Skin epidermis (tissue), 12 donors: ENCODE data around the gene SETBP1.
A peak's percentile ranks its signal among the peaks of the same experiment; 100 is the strongest.

Experiments
- H3K27ac ChIP-seq, 21 experiments: fragments of 200-600 bp; sonication (generic) in 11 of 21; one replicate each; pipeline ENCODE4 v1.5.0; 2020; ENCODE audit warnings: mild to moderate bottlenecking in 3 of 21, inconsistent platforms in 2 of 21, moderate library complexity in 2 of 21
- H3K4me3 ChIP-seq, 7 experiments: fragments of 200-600 bp; sonication (generic) in 2 of 7; one replicate each; pipeline ENCODE4 v1.5.0; 2020; ENCODE audit warnings: inconsistent platforms in 2 of 7, mild to moderate bottlenecking in 2 of 7, moderate library complexity in 1 of 7

Gene SETBP1

GRCh38 chr18:44724105-44724778 lies 43.6 kb downstream of the SETBP1 start:
- Histone ChIP-seq H3K4me3 (no peak overlapping the region), H3K27ac (peak overlapping the region in 14 of 21 experiments; percentile 37 to 87 (median 68))

DNA sequence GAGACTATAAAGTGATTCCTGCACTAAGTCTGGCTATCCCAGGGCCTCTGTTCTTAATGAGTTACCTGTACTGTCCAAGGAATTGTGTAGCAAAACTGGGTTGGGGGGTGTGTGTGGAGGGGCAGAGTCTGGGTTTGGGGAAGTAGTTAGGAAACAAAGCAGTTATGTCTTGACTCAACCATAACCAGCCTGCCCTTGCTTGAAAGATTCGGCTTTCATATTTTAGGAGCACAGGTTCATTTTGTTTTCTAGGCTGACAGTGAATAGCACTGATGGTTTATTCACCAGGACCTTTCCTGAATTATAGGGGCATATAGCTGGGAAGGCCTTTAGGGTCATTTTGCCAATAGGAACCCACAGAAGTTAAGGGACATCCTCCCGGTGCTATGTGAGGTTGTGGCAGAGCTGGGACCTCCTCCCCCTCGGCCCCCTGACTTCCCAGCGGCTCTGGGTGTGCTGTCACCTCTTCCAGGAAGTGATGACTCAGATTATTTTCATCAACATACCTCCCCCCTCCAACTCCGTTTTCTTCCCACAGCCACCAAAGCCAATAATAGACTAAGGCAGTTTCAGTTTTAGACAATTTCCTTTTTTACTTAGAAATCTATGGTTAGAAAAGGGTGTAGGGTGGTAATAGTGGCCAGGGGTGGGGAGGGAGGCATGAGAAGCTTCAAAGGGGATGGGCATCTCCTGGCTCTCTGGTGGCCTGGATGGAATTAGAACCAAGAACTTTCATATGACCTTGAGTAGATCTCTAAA lies 44.8 kb downstream of the SETBP1 start:
- Histone ChIP-seq H3K4me3 (no peak overlapping the region), H3K27ac (peak overlapping the region in 17 of 21 experiments; percentile 34 to 87 (median 68))

DNA sequence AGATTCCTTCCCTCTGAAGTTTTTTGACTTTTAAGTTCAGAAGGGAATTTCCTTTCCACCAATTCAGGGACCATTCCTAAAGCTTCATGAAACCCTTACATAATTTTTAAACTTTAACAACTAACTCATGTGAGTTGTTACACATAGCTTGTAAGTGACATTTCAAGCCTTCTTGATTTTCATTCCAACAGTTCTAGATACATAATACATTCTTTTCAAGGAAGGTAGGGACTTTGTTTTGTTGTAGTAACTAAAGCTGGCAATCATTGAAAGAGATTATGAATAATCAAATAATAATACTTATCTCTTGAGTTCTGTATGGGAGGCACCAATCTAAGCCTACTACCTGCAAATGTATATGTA lies 45.4 kb downstream of the SETBP1 start:
- peak overlapping the region in 17 of 21 experiments; percentile 34 to 87 (median 68) for H3K27ac ChIP-seq

DNA sequence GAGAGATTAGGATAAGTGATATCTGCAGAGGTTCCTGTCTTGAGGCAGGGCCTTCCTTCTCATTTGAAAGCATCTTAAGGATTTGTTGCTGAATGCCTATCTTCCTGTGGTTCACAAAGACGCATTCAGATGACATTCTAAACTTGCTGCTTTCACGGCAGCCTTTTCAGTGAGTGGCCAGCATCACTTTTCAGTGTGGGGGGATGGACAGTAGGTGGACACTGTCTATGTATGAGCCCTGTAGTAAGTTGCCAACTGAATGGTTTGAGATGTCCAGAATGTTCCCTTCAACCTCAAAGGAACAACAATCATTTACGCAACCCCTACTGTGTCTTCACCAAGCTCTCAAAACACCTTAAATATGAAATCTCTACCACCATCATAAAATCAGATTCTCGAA lies 46.6 kb downstream of the SETBP1 start:
- H3K27ac ChIP-seq, result peak overlapping the region in 6 of 21 experiments; percentile 9 to 83 (median 74)
- H3K4me3 ChIP-seq, result no peak overlapping the region

More for the DNA sequence above, 45.4 kb downstream of the SETBP1 start:
- H3K4me3 ChIP-seq, result no peak overlapping the region

DNA sequence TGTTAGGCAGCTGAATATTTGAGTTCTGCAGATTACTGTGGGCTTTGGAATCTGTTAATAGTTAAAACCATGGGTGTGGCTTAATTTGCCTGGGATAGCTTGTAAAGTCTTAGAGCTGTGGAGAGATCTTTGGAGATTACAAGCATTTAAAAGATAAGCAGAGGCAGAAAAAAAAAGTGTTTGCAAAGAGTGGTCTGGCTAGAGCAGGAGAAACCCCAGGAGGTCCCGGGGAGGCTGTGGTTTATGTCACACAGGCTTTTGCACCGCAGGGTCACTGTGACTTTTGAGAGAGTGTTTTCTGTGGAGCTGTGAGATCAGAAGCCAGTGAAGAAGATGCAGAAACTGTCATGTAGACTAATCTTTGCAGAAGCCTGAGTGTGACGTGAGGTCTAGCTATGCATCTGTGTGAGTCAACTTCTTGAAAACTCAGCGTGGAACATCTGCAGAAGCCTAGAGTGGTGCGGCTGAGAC lies 49.0 kb downstream of the SETBP1 start:
- Histone ChIP-seq H3K4me3 (no peak overlapping the region), H3K27ac (peak overlapping the region in 3 of 21 experiments; percentile 2 to 26 (median 5))

DNA sequence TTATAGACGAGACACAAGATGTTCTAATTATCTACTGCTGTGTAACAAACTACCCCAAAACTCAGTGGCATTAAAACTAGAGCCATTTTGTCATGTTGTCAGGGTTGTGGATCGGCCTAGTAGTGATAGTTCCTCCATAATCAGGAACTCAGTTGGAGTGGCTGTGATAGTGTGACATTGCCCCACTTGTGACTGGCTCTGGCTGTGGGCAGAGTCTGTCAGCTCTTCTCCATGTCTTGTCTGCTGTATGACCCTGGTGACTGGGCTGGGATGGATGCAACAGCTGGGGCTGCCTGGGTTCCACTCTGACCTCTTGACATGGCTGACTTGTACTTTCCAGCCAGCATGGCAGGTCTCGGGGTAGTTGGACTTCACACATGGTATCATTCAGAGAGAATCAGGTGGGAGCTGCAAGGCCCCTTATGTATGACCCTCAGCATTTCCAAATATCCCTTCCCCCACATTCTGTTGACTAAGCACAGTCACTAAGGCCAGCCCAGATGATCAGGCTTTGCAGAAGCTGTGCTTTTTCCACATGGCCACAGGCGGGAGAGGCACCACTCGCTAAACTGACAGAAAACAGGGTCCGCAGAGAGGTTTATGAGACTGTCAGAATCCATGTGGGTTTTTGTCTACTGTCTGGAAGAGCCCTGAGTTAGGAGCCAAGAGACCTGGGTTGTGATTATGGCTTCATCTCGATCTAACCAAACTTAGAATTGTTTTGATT lies 50.3 kb downstream of the SETBP1 start:
- peak overlapping the region in 7 of 21 experiments; percentile 24 to 86 (median 54) for H3K27ac ChIP-seq

DNA sequence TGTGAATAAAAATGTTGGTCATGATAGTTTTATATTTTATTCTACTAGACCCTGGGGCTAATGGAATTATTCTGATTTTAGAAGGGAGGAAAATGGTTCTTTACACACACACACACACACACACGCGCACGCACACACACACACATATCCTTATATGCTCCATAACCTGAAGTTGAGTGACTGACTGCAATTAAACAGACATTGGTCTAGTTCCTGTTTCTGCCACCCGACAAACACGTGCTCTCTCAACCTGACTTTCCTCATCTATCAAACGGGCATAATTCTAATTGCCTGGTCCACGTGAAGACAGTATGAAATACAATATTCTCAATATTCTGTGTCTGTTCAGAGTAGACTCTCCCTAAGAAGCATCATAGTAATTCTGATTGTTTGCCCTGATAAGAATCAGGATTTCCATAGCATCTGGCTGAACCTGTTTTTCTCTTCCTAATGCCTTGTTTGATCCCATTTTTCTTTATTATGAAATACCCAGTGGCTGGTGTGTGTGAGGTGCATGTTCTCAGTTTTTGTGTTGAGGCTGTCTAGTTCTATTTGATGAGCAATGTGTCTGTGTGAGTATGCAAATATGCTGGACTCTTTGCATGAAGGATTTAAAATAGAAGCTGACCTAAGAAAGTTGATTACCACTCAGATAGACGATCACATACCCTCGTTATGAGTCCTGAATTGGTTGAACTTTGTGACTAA lies 51.0 kb downstream of the SETBP1 start:
- peak overlapping the region in 9 of 21 experiments; percentile 3 to 86 (median 58) for H3K27ac ChIP-seq
- no peak overlapping the region for H3K4me3 ChIP-seq

More for the DNA sequence above, 50.3 kb downstream of the SETBP1 start:
- no peak overlapping the region for H3K4me3 ChIP-seq

DNA sequence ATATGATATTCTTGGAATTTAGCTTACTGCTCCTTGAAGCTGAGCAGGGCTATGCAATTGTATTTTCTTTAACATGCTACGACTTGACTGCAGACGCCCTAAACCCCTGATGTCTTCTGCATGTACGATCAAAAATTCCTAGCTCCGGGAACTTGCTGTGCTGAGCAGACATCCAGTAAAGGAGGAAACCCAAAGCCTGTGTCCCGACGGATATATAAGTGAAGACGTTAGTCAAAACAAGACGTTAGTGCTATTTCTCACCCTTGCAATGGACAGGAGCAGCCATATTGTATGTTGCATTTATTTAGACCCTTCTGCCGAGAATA lies 51.5 kb downstream of the SETBP1 start:
- Histone ChIP-seq H3K27ac (peak overlapping the region in 16 of 21 experiments; percentile 3 to 86 (median 44)), H3K4me3 (no peak overlapping the region)

DNA sequence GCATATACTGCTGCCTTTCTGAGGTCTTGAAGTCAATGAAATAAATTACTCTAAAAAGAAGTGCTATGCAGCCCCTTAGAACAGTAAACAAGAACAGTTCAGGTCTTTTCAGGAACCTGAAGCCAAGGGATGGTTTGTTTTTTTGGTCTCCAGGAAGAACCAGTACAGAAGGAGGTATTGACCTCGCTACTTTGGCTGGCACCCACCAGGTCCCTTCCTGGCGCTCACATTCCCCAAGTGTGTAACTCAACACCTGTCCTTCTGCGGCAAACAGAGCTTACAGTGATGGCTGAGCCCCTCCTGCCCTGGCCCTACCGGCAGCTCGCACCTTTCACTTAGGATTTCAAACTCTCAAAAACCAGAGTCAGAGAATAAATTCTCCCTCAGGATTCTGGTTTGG lies 51.9 kb downstream of the SETBP1 start:
- no peak overlapping the region for H3K4me3 ChIP-seq
- H3K27ac ChIP-seq, result peak overlapping the region in 17 of 21 experiments; percentile 3 to 86 (median 43)

DNA sequence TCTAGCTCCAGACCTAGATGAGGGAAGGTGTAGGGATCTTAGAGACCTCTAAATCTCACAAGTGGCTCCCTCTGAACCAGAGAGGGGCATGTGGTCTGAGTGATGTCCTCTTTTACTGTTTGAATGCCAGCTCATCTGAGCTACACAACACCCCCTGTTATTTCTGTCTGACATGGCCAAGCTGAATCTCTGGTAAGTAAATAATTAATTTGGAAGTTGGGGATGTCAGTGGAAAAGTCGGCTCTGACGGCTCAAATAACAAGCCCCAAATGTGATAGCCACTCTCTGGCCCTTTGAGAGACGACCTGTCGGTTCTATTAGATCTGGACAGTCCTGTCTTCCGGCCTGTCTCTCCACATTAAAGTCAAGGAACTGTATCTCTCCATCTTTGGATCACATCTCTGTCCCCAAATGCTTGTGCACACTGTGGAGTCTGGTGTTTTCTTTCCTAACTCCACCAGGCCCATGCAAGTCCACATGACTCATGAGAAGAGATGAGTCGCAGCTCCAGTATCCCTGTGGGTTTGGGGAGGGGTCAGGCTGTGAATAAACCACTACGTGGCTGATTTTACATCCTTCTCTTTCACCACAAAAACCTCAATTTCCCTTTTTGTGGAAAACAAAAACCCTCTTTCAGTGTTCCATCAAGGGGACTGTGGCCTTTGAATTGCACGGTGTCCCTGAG lies 52.5 kb downstream of the SETBP1 start:
- Histone ChIP-seq H3K4me3 (no peak overlapping the region), H3K27ac (peak overlapping the region in 17 of 21 experiments; percentile 3 to 86 (median 36))

DNA sequence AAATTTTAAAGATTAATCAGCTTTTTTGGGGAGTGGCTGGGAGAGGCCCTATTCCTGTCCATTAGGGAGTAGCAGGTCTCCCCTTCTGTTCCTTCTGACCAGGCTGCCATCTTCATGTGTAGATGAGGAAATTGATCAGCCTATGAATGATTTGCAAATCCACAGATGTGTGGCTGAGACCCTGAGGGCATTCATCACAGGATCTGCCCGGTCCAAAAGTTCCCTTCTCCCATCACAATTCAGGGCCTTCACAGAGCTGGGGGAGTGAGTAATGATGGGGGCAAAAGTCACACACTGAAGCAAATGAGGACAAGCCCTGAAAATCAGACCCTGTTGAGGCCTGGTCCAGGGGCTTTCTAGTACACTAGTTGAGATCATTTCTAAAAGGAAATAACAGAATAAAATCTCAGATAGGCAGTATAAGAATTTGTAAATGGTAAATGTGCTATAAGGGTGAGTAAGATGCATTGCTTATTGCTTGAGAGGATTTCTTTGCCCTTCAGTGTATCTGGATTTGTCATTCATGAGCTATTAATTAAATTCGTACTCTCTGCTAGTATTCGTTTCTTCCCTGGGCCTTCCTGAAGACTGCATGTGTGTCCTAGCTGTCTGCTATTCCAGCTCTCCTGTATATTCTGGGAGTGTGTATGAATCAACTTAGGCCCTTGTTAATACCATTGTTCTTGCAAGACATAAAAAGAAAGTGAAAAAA lies 53.2 kb downstream of the SETBP1 start:
- Histone ChIP-seq H3K27ac (peak overlapping the region in 8 of 21 experiments; percentile 3 to 86 (median 16)), H3K4me3 (no peak overlapping the region)

- no peak overlapping the region for H3K27ac ChIP-seq
- H3K4me3 ChIP-seq, result no peak overlapping the region
These were observed 54.4 kb downstream of the SETBP1 start for GRCh38 chr18:44735096-44735495.

DNA sequence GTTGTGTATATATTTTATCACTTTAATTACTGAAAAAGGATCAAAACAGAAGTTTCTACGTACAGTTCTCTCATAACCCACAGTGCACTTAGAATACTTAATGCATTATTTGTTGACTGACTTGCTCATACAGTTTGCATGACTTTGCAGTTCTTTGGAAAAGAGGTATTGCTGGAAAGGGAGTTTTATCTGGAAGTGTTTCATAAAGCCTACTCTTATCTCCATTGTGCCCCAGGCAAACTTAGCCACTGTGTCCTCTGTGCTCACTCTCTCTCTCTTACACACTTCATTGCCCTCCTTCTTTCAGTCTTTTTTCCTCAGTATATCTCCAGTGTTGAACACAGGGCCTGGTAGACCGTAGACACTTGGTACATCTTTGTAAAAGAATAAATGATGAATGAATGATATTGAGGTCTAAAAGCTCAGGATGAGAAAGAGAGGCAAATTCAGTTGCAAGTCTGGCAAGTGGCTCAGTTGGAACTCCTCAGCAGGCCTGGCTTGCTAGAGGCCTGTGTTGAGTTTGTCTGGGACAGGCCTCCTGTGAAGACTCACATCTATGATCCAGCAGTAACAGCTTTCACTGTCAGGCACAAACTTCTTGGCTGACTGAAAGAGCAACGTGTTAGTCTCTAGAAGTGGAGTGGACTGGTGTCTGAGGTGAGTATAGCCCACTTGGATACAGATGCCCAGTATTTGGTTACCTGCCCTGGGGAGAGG lies 56.1 kb downstream of the SETBP1 start:
- Histone ChIP-seq H3K27ac (peak overlapping the region in 2 of 21 experiments; percentile 6 to 23), H3K4me3 (no peak overlapping the region)

DNA sequence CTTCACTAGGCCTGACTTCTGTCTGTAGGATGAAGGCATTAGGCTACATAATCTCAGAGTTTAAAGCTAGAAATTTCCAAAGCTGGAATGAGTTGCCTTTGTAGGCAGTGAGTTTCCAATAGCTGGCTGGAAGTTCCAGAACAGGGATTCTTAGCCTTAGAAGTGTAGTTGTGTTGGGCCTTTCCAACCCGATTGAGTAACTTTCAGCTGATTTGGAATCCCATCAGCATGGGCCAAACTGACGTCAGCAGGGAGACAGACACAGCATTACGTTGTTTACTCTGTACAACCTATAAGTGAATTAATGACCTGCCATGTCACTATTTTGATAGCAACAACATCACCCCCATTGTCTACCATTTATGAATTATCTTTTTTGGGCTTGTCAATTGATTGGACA lies 56.9 kb downstream of the SETBP1 start:
- Histone ChIP-seq H3K4me3 (no peak overlapping the region), H3K27ac (peak overlapping the region in 1 of 21 experiments; percentile 6)

DNA sequence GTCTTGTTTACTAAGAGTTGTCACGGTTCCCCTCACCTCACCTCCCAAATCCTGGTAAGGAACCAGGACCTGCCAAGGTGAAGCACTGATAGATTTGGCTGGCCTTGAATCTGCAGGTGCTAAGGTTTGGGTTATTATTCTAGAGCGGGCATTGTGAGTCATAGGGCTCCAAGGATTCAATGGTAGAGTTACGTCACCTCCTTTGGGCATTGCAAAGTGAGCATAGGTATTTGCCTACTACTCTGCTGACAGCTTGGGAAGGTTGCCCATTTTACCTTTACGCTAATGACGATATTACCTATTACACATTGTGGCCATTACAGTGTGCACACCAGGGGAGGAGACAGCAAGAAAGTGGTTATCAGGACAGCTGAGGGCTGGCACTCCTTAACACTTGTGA lies 59.3 kb downstream of the SETBP1 start:
- no peak overlapping the region for H3K27ac ChIP-seq

GRCh38 chr18:44741085-44741484 lies 60.4 kb downstream of the SETBP1 start:
- Histone ChIP-seq H3K4me3 (no peak overlapping the region), H3K27ac (peak overlapping the region in 1 of 21 experiments; percentile 28)

More for the DNA sequence above, 59.3 kb downstream of the SETBP1 start:
- no peak overlapping the region for H3K4me3 ChIP-seq

DNA sequence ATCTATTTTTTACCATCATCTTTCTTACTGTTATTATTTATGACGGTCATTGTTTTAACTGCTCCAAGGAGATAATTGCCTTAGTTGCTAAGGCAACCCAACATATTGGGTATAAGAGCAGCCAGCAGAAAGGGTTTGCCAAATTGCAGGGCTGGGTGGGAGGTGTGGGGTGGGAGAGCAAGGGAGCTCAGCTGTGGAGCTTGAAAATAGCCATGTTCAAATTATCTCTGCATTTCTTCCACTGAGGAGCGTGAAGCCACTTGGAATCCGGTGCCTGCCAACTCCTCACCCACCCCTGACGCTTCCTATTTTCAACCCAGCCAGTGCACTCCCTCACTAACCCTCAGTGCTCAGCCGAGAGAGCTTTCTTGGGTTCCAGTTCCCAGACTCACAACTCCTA lies 60.8 kb downstream of the SETBP1 start:
- Histone ChIP-seq H3K27ac (peak overlapping the region in 3 of 21 experiments; percentile 12 to 47 (median 36)), H3K4me3 (no peak overlapping the region)

DNA sequence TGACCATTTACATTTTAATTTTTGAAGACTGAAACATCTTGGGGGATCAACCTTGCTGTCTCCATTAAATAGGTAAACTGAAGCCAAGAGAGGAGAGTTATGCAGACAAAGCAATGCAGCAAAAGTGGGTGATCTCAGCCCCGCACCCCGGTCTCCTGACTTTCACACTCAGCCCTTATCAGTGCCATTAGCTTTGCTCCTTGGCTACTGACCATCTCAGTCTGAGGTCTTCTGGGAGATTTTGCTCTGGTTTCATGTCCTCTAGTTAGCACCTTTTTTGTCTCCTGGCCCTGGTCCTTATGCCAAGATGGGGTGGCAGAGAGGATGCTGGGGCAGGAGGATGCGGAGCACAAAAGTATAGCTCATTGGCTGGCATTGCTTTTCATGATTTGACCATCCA lies 61.4 kb downstream of the SETBP1 start:
- H3K4me3 ChIP-seq, result no peak overlapping the region
- peak overlapping the region in 8 of 21 experiments; percentile 8 to 55 (median 36) for H3K27ac ChIP-seq
